Measurements from ENCODE around the gene VPREB3.
A peak's percentile ranks its signal among the peaks of the same experiment; 100 is the strongest.

VPREB3 gene

GRCh38 chr22:23751441-23751996 lies 2.7 kb downstream of the VPREB3 start:
- no peak for TF ChIP-seq CTCF (IDR thresholded peaks at IDR 0.05; ENCODE audit: low read depth, low read length, missing control alignments)
- DNase-seq (ENCODE audit: extremely low read depth, low read depth), result no peak
- peak overlapping the region; percentile 90 for H3K4me3 ChIP-seq (replicated peaks; ENCODE audit: low read depth, low read length)

GRCh38 chr22:23750714-23751440 lies 3.3 kb downstream of the VPREB3 start, which contains the start of gene ZNF70:
ZNF70 (minus strand) TSS chr22:23751112; CDS start chr22:23745140, 5,972 bp downstream.
- DNase-seq (ENCODE audit: extremely low read depth, low read depth), result no peak
- H3K4me3 ChIP-seq (replicated peaks; ENCODE audit: low read depth, low read length), result peak within 1 kb of the TSS; percentile 90
- TF ChIP-seq CTCF (IDR thresholded peaks at IDR 0.05; ENCODE audit: low read depth, low read length, missing control alignments), result peak; percentile 9

GRCh38 chr22:23750367-23750713 lies 3.9 kb downstream of the VPREB3 start:
- TF ChIP-seq CTCF (IDR thresholded peaks at IDR 0.05; ENCODE audit: low read depth, low read length, missing control alignments), result no peak
- no peak for DNase-seq (ENCODE audit: extremely low read depth, low read depth)
- peak overlapping the region; percentile 90 for H3K4me3 ChIP-seq (replicated peaks; ENCODE audit: low read depth, low read length)

- TF ChIP-seq CTCF (IDR thresholded peaks at IDR 0.05; ENCODE audit: low read depth, low read length, missing control alignments), result no peak
- DNase-seq (ENCODE audit: extremely low read depth, low read depth), result no peak
- H3K4me3 ChIP-seq (replicated peaks; ENCODE audit: low read depth, low read length), result peak overlapping the region; percentile 90
Measured at GRCh38 chr22:23749841-23750301, 4.4 kb downstream of the VPREB3 start.

GRCh38 chr22:23745791-23746190 lies 8.4 kb downstream of the VPREB3 start:
- no peak for DNase-seq (ENCODE audit: extremely low read depth, low read depth)
- H3K4me3 ChIP-seq (replicated peaks; ENCODE audit: low read depth, low read length), result no peak overlapping the region
- no peak for TF ChIP-seq CTCF (IDR thresholded peaks at IDR 0.05; ENCODE audit: low read depth, low read length, missing control alignments)

- no peak for DNase-seq (ENCODE audit: extremely low read depth, low read depth)
- no peak overlapping the region for H3K4me3 ChIP-seq (replicated peaks; ENCODE audit: low read depth, low read length)
- no peak for TF ChIP-seq CTCF (IDR thresholded peaks at IDR 0.05; ENCODE audit: low read depth, low read length, missing control alignments)
Measured at GRCh38 chr22:23744485-23744884, 9.7 kb downstream of the VPREB3 start.

All from HFF-Myc (cell line).